Measurements from ENCODE around the gene SLC17A8.

Gene SLC17A8

GRCh38 chr12:100458191-100458590 lies 101.3 kb downstream of the SLC17A8 start:
- ChIA-PET CTCF (interaction anchor here (0.7 kb wide), 1 partner anchor 248 kb away, joined by 3 read pairs; no protein-coding TSS in a partner anchor), POLR2A (no interaction called here)
- H3K4me3 ChIP-seq (ENCODE audit: low read depth, low read length), result no peak overlapping the region
- no peaks in the 10 kb centered on the region for H3K9me3 ChIP-seq (ENCODE audit: control insufficient read depth, insufficient read depth, low read depth, low read length)
- H3K27ac ChIP-seq (ENCODE audit: extremely low read depth, low read depth, low read length), result no peak overlapping the region
- H3K4me1 ChIP-seq (ENCODE audit: control insufficient read depth, insufficient read depth, low read length), result 0 out of 2 replicates have a peak, but pooled peaks cover 2% of the 10 kb centered on the region
- no peak for TF ChIP-seq ZNF629 (tag by site-specific recombination; IDR thresholded peaks at IDR 0.05)
- no peak for TF ChIP-seq ZNF121 (tag by site-specific recombination; IDR thresholded peaks at IDR 0.05)
- TF ChIP-seq KLF9 (tag by site-specific recombination; IDR thresholded peaks at IDR 0.05; ENCODE audit: low read depth), result no peak
- no peak for TF ChIP-seq ZNF837 (tag by site-specific recombination; IDR thresholded peaks at IDR 0.05)
- no peak for TF ChIP-seq ZFP69B (tag by site-specific recombination; IDR thresholded peaks at IDR 0.05)
- no peak for TF ChIP-seq ZNF169 (tag by site-specific recombination; IDR thresholded peaks at IDR 0.05)
- TF ChIP-seq GLIS1 (tag by site-specific recombination; IDR thresholded peaks at IDR 0.05), result no peak
- TF ChIP-seq ZNF513 (tag by site-specific recombination; IDR thresholded peaks at IDR 0.05), result no peak
- no peak for TF ChIP-seq ZBTB11 (tag by site-specific recombination; conservative IDR thresholded peaks at IDR 0.05; ENCODE audit: low read depth)
- TF ChIP-seq ZNF610 (tag by site-specific recombination; IDR thresholded peaks at IDR 0.05; ENCODE audit: borderline replicate concordance), result no peak
- TF ChIP-seq ZNF157 (tag by site-specific recombination; IDR thresholded peaks at IDR 0.05), result no peak
- TF ChIP-seq ZNF398 (tag by site-specific recombination; IDR thresholded peaks at IDR 0.05), result no peak
- no peak for TF ChIP-seq HOXC10 (CRISPR knock-in tag; IDR thresholded peaks at IDR 0.05)
- TF ChIP-seq ZNF19 (tag by site-specific recombination; IDR thresholded peaks at IDR 0.05; ENCODE audit: low read depth), result no peak
- H3K36me3 ChIP-seq (ENCODE audit: control insufficient read depth in 2 of 2, insufficient read depth in 1 of 2, low read length in 2 of 2), result no peaks in the 10 kb centered on the region

- ChIA-PET CTCF (no interaction called here), POLR2A (no interaction called here)
- Histone ChIP-seq H3K9me3 (ENCODE audit: control insufficient read depth, insufficient read depth, low read depth, low read length) (no peaks in the 10 kb centered on the region), H3K4me3 (ENCODE audit: low read depth, low read length) (no peak overlapping the region), H3K36me3 (ENCODE audit: control insufficient read depth in 2 of 2, insufficient read depth in 1 of 2, low read length in 2 of 2) (no peaks in the 10 kb centered on the region), H3K27ac (ENCODE audit: extremely low read depth, low read depth, low read length) (no peak overlapping the region), H3K4me1 (ENCODE audit: control insufficient read depth, insufficient read depth, low read length) (peaks cover 8% of the 10 kb centered on the region; the same call in 1 of the 2 replicates)
- TF ChIP-seq GLI2 (tag by site-specific recombination; IDR thresholded peaks at IDR 0.05; ENCODE audit: borderline replicate concordance, low read depth) (no peak), ZNF24 (tag by site-specific recombination; IDR thresholded peaks at IDR 0.05) (no peak), SP2 (tag by site-specific recombination; IDR thresholded peaks at IDR 0.05) (no peak), PATZ1 (tag by site-specific recombination; IDR thresholded peaks at IDR 0.05) (no peak), ZNF335 (tag by site-specific recombination; conservative IDR thresholded peaks at IDR 0.05) (no peak), ZNF366 (tag by site-specific recombination; conservative IDR thresholded peaks at IDR 0.05) (no peak), ZNF114 (tag by site-specific recombination; IDR thresholded peaks at IDR 0.05) (no peak), ZNF404 (tag by site-specific recombination; IDR thresholded peaks at IDR 0.05) (no peak), YY2 (tag by site-specific recombination; IDR thresholded peaks at IDR 0.05) (no peak), ZXDB (tag by site-specific recombination; IDR thresholded peaks at IDR 0.05) (no peak), ZNF585B (tag by site-specific recombination; IDR thresholded peaks at IDR 0.05) (no peak), ZNF23 (tag by site-specific recombination; IDR thresholded peaks at IDR 0.05; ENCODE audit: borderline replicate concordance) (no peak), ZNF202 (tag by site-specific recombination; IDR thresholded peaks at IDR 0.05; ENCODE audit: borderline replicate concordance) (no peak), BCL11B (tag by site-specific recombination; IDR thresholded peaks at IDR 0.05; ENCODE audit: low read depth) (no peak), KLF8 (tag by site-specific recombination; IDR thresholded peaks at IDR 0.05) (no peak)
Observed at GRCh38 chr12:100460702-100461101, 103.8 kb downstream of the SLC17A8 start.
